ENCODE data around the gene SH2D6.
"Not testable (repeated sequence)": the region's sequence is repeated elsewhere in the genome, so short reads cannot be mapped to it uniquely, and the experiment has no call there.

The SH2D6 gene

DNA sequence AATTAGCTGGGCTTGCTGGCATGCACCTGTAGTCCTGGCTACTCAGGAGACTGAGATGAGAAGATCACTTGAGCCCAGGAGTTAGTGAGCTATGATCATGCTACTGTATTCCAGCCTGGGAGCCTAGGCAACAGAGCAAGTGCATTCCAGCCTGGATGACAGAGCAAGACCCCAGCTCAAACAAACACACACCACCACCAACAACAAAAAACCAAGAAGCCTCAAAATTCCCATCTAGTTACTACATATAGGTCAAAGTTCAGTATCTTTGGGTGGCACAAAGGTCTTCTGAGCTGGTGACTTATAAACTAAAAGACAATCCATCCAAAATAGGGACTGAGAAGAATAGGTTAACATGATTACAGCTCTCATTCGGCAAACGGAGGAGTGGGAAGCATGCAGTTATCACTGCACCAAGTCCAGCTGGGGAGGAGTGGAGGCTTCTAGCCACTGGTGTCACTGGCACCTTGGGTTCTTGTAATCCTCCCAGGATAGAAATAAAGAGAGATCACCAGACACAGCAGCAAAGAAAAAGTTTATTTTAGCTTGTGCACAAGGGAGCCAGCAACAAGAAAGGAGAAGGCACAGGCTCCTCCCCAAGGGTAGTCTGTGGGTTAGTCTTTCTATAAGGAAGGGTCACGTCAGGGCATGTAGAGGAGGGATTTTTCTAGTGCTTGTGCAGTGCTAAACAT is 57.4 kb downstream of the SH2D6 start:
- DNase-seq, result no peak

DNA sequence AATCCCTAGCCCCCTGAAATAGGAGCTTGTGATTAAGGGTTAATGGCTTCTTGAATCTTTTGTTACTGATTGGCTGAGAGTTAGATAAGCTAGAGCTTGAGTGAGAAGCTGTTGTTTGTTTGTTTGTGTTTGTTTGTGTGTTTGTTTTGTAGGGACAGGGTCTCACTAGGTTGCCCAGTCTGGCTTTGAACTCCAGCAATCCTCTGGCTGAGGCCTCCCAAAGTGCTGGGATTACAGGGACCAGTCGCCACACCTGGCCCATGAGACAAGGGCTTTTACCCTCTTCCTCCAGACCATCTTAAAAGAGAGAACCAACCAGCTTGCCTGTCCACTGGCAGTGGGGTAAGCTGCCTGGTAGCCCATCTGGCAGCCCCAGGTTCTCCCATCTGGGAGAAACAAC is 58.1 kb downstream of the SH2D6 start:
- DNase-seq, result no peak

DNA sequence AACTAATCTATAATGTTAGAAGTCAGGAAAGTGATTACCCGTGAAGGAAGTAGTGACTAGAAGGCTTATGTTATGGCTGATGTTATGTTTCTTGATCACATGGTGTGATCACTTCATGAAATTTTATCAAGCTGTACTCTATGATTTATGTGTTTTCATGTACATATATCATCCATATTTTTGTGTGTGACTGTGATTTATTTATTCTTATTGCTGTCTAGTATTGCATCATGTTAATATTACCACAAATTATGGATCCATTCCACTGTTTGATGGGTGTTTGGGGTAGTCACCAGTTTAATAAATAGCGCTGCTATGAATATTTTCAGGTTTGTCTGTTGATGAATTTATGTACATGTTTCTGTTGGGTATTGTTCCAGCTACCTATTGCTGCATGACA is 59.4 kb downstream of the SH2D6 start:
- DNase-seq, result no peak

DNA sequence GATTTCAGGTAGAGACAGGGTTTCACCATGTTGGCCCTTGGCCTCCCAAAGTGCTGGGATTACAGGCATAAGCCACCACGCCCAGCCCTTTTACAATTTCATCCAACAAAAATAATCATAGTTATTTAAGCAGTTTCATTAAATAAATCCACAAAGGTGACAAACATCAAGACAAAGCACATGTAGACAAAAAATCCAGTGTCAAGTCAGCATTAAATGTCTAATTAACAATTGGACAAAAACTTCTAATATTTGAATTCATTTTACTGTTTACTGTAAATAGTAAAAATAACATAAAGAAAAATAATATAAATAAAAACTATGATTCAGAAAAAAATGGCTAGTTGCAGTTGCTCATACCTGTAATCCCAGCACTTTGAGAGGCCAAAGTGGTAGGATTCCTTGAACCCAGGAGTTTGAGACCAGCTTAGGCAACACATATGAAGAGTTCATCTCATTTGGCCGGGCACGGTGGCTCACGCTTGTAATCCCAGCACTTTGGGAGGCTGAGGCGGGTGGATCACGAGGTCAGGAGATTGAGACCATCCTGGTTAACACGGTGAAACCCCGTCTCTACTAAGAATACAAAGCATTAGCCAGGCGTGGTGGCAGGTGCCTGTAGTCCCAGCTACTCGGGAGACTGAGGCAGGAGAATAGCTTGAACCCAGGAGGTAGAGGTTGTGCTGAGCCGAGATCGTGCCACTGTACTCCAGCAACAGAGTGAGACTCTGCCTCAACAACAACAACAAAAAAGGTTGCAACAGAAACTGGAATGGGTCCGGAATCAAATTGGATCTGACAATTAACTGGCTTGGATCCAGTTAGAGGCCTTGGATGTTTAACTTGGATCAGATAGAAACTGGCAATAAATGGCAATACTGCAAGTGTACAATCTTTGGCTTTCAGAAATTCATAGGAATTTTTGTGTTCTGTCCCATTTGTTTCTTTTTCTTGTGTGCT is 63.6 kb downstream of the SH2D6 start:
- no peak for DNase-seq

DNA sequence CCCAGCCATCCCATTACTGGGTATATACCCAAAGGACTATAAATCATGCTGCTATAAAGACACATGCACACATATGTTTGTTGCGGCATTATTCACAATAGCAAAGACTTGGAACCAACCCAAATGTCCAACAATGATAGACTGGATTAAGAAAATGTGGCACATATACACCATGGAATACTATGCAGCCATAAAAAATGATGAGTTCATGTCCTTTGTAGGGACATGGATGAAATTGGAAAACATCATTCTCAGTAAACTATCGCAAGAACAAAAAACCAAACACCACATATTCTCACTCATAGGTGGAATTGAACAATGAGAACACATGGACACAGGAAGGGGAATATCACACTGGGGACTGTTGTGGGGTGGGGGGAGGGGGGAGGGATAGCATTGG is 66.1 kb downstream of the SH2D6 start:
- DNase-seq, result not testable (repeated sequence)

DNA sequence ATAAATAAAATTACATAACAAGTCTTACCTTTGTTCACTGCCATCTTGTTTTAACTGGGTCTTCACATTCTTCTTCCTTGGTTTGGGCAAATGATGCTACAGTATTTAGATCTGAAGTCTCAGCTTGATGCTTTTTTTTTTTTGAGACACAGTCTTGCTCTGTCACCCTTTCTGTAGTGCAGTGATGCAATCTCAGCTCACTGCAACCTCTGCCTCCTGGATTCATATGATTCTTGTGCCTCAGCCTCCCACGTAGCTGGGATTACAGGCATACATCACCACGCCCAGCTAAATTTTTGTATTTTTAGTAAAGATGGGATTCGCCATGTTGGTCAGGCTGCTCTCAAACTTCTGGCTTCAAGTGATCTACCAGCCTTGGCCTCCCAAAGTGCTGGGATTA is 67.3 kb downstream of the SH2D6 start:
- DNase-seq, result no peak
